Activated CD8-positive, alpha-beta T cell treated with anti-CD3 and anti-CD28 coated beads for 36 hours (primary cell): ENCODE measurements around the gene PTPRH. TPM values are rescaled to one million over a fixed set of nuclear protein-coding genes. Genes with fewer than 3 reads are reported as not detected.

Experiments
- ATAC-seq: fragments of 200-7000 bp; cut with Tn5 transposase; one replicate; pipeline ENCODE4 v1.10.0; 2021; ENCODE audit warnings: mild to moderate bottlenecking, moderate library complexity
- CTCF ChIA-PET: fragments of 350-600 bp; sonication (Branson Sonifier 250); formaldehyde crosslinking; loops from one replicate; lab custom pipeline; 2021; ENCODE audit warnings: antibody characterized with exemption; lab: Charles Lee
- POLR2A ChIA-PET: fragments of 350-600 bp; sonication (Branson Sonifier 250); formaldehyde crosslinking; loops from one replicate; lab custom pipeline; 2021; ENCODE audit warnings: antibody characterized with exemption; lab: Charles Lee
- DNase-seq: peaks from one replicate; pipeline ENCODE4 v3.0.0-alpha.2; 2020
- H3K27ac Mint-ChIP-seq: one replicate; pipeline ENCODE4 v1.8.0; 2021; ENCODE audit warnings: mild to moderate bottlenecking, mixed read lengths
- H3K27me3 Mint-ChIP-seq: one replicate; pipeline ENCODE4 v1.8.0; 2021; ENCODE audit warnings: mixed read lengths
- H3K36me3 Mint-ChIP-seq: one replicate; pipeline ENCODE4 v1.8.0; 2021; ENCODE audit warnings: low read depth, mixed read lengths
- H3K4me1 Mint-ChIP-seq: one replicate; pipeline ENCODE4 v1.8.0; 2021; ENCODE audit warnings: low read depth, mixed read lengths
- H3K4me3 Mint-ChIP-seq: one replicate; pipeline ENCODE4 v1.8.0; 2021; ENCODE audit warnings: mild to moderate bottlenecking, moderate library complexity, mixed read lengths
- H3K9me3 Mint-ChIP-seq: one replicate; pipeline ENCODE4 v1.8.0; 2021; ENCODE audit warnings: mixed read lengths
- intact Hi-C: fragments of 100-400 bp; cut with micrococcal nuclease; formaldehyde crosslinking; loops from one replicate; pipeline ENCODE4 v1.10.0; 2022
- total RNA-seq, 2 experiments: library from RNA; stranded (reverse); gene quantifications; one replicate each; pipeline ENCODE4 v1.2.3, GENCODE V29; 2021
- TF ChIP-seq, protein P1 (sequence below): fragments of 200-600 bp; IDR thresholded peaks from one replicate; pipeline ENCODE4 v1.8.0; 2022; ENCODE audit warnings: antibody characterized with exemption, mild to moderate bottlenecking

Gene PTPRH
- total RNA-seq, 2 experiments from 2014 or later = not detected

DNA sequence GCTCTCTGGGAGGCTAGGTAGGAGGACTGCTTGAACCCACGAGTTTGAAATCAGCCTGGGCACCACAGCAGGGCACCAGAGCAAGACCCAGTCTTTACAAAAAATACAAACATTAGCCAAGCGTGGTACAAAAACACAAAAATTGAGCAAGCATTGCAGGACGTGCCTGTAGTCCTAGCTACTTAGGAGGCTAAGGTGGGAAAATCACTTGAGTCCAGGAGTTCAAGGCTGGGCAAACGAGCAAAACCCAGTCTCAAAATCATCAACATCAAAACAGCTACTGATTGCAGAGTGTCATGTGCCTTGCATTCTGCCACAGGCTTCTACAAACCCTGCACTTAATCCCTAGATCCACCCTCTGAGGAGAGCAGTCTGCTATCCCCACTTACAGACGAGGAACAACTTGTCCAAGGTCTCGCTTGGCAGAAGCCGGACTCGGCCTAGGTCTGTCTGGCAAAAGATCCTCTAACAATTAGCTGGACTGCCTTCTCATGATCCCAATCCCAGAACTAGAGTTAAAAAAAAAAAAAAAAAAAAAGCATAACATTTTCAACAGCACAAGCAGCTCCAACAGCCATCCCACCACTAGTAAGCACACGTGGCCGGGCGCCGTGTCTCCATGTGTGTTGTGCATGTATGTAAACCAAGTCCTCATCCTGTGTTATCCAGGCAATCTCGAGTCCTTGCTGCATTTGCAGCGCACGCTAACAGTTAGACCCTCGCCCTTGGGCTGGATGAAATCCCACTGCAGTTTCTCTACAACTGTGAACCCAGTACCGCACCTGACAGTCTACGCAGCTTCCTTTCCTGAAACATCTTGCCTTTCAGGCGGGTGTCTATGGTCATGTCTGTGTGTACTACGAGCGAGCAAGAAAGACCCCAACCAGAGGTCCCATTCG lies 47.5 kb upstream of the PTPRH start:
- peaks cover 53% of the 10 kb centered on the region for H3K36me3 Mint-ChIP-seq
- no peaks in the 10 kb centered on the region for H3K9me3 Mint-ChIP-seq
- peak overlapping the region; percentile 96 for H3K4me3 Mint-ChIP-seq
- H3K4me1 Mint-ChIP-seq = peaks cover 24% of the 10 kb centered on the region
- DNase-seq = peak; percentile 45
- no peak for ATAC-seq
- intact Hi-C loops = loop anchor here (5.0 to 10.0 kb wide), 2 partner anchors 130 to 398 kb away; partner anchors contain the start of genes RPL28 and U2AF2
- ChIA-PET POLR2A (interaction anchor here (0.6 to 5.5 kb wide), 21 partner anchors 9 to 1142 kb away, joined by 3 to 40 read pairs (median 4); partner anchors contain the start of genes HSPBP1, KMT5C, RPL28 and TMEM238), CTCF (interaction anchor here (1.2 to 3.5 kb wide), 5 partner anchors 24 to 247 kb away, joined by 4 to 11 read pairs (median 5); no protein-coding TSS in a partner anchor)
- H3K27ac Mint-ChIP-seq = peak overlapping the region; percentile 99
- no peaks in the 10 kb centered on the region for H3K27me3 Mint-ChIP-seq
- TF ChIP-seq, protein P1, sequence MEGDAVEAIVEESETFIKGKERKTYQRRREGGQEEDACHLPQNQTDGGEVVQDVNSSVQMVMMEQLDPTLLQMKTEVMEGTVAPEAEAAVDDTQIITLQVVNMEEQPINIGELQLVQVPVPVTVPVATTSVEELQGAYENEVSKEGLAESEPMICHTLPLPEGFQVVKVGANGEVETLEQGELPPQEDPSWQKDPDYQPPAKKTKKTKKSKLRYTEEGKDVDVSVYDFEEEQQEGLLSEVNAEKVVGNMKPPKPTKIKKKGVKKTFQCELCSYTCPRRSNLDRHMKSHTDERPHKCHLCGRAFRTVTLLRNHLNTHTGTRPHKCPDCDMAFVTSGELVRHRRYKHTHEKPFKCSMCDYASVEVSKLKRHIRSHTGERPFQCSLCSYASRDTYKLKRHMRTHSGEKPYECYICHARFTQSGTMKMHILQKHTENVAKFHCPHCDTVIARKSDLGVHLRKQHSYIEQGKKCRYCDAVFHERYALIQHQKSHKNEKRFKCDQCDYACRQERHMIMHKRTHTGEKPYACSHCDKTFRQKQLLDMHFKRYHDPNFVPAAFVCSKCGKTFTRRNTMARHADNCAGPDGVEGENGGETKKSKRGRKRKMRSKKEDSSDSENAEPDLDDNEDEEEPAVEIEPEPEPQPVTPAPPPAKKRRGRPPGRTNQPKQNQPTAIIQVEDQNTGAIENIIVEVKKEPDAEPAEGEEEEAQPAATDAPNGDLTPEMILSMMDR = no peak

DNA sequence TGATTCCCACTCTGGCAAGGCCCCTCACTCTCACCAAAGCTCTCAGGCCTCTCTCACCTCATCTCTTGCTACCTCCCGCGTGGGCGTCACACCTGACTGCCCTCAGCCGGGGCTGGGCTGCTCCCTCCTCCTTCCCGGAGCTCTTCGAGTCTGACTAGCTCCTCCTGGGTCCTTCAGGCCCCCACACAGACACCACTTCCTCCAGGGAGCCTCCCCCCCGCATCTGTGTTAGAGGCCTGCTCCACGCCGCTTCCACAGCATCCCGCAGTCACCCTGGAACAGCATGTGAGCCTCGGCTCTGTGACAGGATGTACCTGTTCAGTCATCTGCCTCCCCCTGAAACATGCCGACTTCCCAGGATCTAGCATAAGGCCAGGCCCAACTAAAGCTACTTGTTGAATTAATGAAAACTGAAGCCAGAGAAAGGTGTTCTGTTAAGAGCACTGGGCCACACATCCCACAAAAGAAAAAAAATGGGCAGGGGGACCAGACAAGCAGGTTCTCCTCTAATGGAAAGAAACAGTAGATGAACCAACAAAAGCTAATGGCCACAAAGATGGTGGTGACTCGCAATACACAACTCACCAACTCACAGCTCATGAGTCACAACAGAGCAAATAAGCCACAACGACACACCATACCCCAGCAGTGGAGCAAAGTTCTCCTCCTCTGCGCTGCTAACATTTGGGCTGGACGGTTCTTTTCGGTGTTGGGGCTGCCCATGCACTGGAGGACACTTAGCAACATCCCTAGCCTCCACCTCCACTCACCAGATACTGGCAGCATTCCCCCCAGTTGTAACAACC lies 46.5 kb upstream of the PTPRH start:
- CTCF ChIA-PET = interaction anchor here (0.8 to 3.5 kb wide), 7 partner anchors 25 to 248 kb away, joined by 3 to 11 read pairs (median 4); no protein-coding TSS in a partner anchor
- H3K4me1 Mint-ChIP-seq = peaks cover 34% of the 10 kb centered on the region
- H3K36me3 Mint-ChIP-seq = peaks cover 61% of the 10 kb centered on the region
- peak overlapping the region; percentile 99 for H3K27ac Mint-ChIP-seq
- H3K4me3 Mint-ChIP-seq = peak overlapping the region; percentile 96
- ATAC-seq (peak; percentile 7), DNase-seq (peak; percentile 86)
- intact Hi-C loops = loop anchor here (5.0 to 10.0 kb wide), 2 partner anchors 131 to 399 kb away; partner anchors contain the start of genes RPL28 and U2AF2
- POLR2A ChIA-PET = interaction anchor here (0.7 to 5.5 kb wide), 19 partner anchors 10 to 1141 kb away, joined by 3 to 40 read pairs (median 4); partner anchors contain the start of genes BRSK1, KMT5C, RPL28 and RPS9
- H3K27me3 Mint-ChIP-seq = no peaks in the 10 kb centered on the region
- no peaks in the 10 kb centered on the region for H3K9me3 Mint-ChIP-seq
- TF ChIP-seq, protein P1 = no peak

DNA sequence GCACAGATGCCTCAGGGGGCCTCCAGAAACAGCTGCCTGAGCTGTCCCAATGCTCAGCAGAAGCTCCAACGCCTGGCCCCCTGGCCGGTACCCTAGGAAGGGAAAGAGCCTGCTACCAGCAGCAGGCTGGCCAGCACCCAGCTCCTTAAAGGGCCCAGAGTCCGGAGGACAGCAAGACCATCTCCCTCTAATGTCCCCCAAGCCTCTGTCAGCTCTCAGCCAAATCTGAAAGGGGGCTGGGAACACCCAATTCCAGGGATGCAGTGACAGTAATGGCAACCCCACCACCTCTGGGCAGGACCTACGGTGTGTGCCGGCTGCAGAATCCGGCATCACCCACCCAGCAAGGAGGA lies 45.3 kb upstream of the PTPRH start:
- intact Hi-C loops = loop anchor here (10.0 kb wide), 1 partner anchor 400 kb away; the partner anchor contains the start of gene U2AF2
- DNase-seq (no peak), ATAC-seq (no peak)
- TF ChIP-seq, protein P1 = no peak
- Mint-ChIP-seq H3K4me3 (peak overlapping the region; percentile 96), H3K36me3 (peaks cover 64% of the 10 kb centered on the region), H3K27ac (peak overlapping the region; percentile 99), H3K27me3 (no peaks in the 10 kb centered on the region), H3K9me3 (no peaks in the 10 kb centered on the region), H3K4me1 (peaks cover 34% of the 10 kb centered on the region)
- POLR2A ChIA-PET = interaction anchor here (0.7 to 5.5 kb wide), 14 partner anchors 13 to 1053 kb away, joined by 3 to 40 read pairs (median 4); partner anchors contain the start of genes BRSK1, HSPBP1, RPL28 and RPS9
- CTCF ChIA-PET = interaction anchor here (0.6 to 3.5 kb wide), 9 partner anchors 28 to 249 kb away, joined by 3 to 11 read pairs (median 5); partner anchors contain the start of gene TMEM238

DNA sequence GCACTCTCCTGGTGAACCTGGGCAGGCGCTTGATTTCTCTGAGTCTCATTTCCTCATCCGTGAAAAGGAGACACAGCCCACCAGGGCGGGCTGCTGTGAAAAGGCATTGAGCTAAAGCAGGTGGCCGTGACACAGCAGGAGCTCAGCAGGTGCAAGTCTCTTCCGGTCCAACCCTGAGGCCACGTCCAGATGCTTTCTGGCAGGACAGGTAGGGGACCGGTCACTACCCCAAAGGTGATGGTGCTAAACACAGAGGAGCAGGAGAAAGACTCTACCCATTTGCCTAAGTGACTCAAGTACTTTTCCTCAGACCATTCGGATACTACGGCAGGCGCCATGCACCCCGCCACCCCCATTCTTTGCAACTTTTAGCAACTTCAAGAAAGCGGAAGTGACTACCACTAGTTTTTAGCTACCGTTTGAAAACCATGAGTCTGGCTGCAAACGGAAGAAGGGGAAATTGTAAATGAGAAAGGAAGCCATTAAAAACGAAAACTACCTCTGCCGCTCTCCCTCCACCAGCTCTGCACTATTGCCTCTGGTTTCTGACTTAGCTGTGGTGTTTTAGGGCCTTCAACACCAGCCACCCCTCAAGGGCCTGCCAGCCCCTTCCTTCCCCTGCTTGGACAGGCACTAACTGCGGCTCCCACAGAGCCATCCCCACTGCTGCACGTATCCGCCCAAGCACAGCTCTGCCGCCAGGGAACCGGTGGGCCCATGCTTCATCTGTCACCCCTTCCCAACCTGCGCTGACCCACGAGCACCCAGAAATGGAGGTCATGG lies 44.7 kb upstream of the PTPRH start:
- TF ChIP-seq, protein P1 = no peak
- Mint-ChIP-seq H3K27me3 (no peaks in the 10 kb centered on the region), H3K4me1 (peaks cover 33% of the 10 kb centered on the region), H3K9me3 (no peaks in the 10 kb centered on the region), H3K27ac (peak overlapping the region; percentile 99), H3K4me3 (peak overlapping the region; percentile 96), H3K36me3 (peaks cover 64% of the 10 kb centered on the region)
- ATAC-seq (peak; percentile 37), DNase-seq (peak; percentile 81)
- ChIA-PET POLR2A (interaction anchor here (0.7 to 5.5 kb wide), 17 partner anchors 10 to 1053 kb away, joined by 3 to 40 read pairs (median 4); partner anchors contain the start of genes BRSK1, HSPBP1, RPS9 and TMEM238), CTCF (interaction anchor here (0.6 to 3.5 kb wide), 10 partner anchors 19 to 250 kb away, joined by 3 to 11 read pairs (median 4); partner anchors contain the start of gene TMEM238)
- intact Hi-C loops = loop anchor here (10.0 kb wide), 1 partner anchor 401 kb away; the partner anchor contains the start of gene U2AF2
